ENCODE data around the gene RAB9B. TPM values are rescaled to one million over a fixed set of nuclear protein-coding genes. Genes with fewer than 3 reads are reported as not detected.

RAB9B gene
- total and polyA plus RNA-seq, 7 donors = 0.47 to 15.2 (median 2.9) TPM

- TF ChIP-seq, protein P1, sequence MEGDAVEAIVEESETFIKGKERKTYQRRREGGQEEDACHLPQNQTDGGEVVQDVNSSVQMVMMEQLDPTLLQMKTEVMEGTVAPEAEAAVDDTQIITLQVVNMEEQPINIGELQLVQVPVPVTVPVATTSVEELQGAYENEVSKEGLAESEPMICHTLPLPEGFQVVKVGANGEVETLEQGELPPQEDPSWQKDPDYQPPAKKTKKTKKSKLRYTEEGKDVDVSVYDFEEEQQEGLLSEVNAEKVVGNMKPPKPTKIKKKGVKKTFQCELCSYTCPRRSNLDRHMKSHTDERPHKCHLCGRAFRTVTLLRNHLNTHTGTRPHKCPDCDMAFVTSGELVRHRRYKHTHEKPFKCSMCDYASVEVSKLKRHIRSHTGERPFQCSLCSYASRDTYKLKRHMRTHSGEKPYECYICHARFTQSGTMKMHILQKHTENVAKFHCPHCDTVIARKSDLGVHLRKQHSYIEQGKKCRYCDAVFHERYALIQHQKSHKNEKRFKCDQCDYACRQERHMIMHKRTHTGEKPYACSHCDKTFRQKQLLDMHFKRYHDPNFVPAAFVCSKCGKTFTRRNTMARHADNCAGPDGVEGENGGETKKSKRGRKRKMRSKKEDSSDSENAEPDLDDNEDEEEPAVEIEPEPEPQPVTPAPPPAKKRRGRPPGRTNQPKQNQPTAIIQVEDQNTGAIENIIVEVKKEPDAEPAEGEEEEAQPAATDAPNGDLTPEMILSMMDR (IDR thresholded peaks at IDR 0.05) = no peak
- 45 to 73% (median 64%) methylated on average over 5 of the region's 5 CpGs for WGBS, 3 donors
- Histone ChIP-seq H3K4me3 (no peak overlapping the region), H3K27me3 (ENCODE audit: insufficient read depth in 3 of 3, low read length in 2 of 3) (peaks cover 0 to 15% (median 0%) of the 10 kb centered on the region in 3 donors), H3K36me3 (ENCODE audit: insufficient read depth in 1 of 2, low read depth in 1 of 2) (no peaks in the 10 kb centered on the region), H3K9me3 (no peaks in the 10 kb centered on the region), H3K4me1 (no peaks in the 10 kb centered on the region), H3K27ac (no peak overlapping the region)
- DNase-seq (no peak), ATAC-seq (no peak)
- intact Hi-C loops (cut with DNase I) = loop anchor here (5.0 to 10.0 kb wide), 2 partner anchors 285 to 287 kb away; no protein-coding TSS in a partner anchor
Measured at GRCh38 chrX:103847174-103847870, 15.3 kb upstream of the RAB9B start.

DNA sequence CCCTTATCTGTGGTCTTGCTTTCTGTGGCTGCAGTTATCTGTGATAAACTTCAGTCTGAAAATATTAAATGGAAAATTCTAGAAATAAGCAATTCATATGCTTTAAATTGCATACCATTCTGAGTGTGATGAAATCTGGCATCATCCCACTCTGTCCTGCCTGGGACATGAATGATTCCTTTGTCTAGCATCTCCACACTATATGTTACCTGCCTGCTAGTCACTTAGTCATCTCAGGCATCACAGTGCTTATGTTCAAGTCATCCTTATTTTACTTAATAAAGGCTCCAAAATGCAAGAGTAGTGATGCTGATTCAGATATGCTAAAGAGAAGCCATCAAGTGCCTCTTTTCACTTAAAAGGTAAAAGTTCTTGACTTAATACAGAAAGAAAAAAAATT is 14.3 kb upstream of the RAB9B start:
- H3K27ac ChIP-seq = no peak overlapping the region
- TF ChIP-seq, protein P1 (IDR thresholded peaks at IDR 0.05) = no peak
- intact Hi-C loops (cut with DNase I) = loop anchor here (5.0 to 10.0 kb wide), 2 partner anchors 286 to 288 kb away; no protein-coding TSS in a partner anchor
- no peak overlapping the region for H3K4me3 ChIP-seq
- DNase-seq (no peak), ATAC-seq (no peak)
- no peaks in the 10 kb centered on the region for H3K9me3 ChIP-seq
- no peaks in the 10 kb centered on the region for H3K36me3 ChIP-seq (ENCODE audit: insufficient read depth in 1 of 2, low read depth in 1 of 2)
- H3K4me1 ChIP-seq = no peaks in the 10 kb centered on the region
- H3K27me3 ChIP-seq (ENCODE audit: insufficient read depth in 3 of 3, low read length in 2 of 3) = peaks cover 0 to 15% (median 0%) of the 10 kb centered on the region in 3 donors

GRCh38 chrX:103845165-103845653 is 13.2 kb upstream of the RAB9B start:
- peak in 2 of 4 donors; percentile 54 to 76 for ATAC-seq
- H3K4me1 ChIP-seq = no peaks in the 10 kb centered on the region
- peaks cover 0 to 10% (median 0%) of the 10 kb centered on the region in 3 donors for H3K27me3 ChIP-seq (ENCODE audit: insufficient read depth in 3 of 3, low read length in 2 of 3)
- no peak overlapping the region for H3K4me3 ChIP-seq
- no peak overlapping the region for H3K27ac ChIP-seq
- no peaks in the 10 kb centered on the region for H3K9me3 ChIP-seq
- WGBS, 3 donors = 1 to 4% (median 3%) methylated on average over 4 of the region's 4 CpGs
- H3K36me3 ChIP-seq (ENCODE audit: insufficient read depth in 1 of 2, low read depth in 1 of 2) = no peaks in the 10 kb centered on the region
- intact Hi-C loops (cut with DNase I) = loop anchor here (5.0 to 10.0 kb wide), 2 partner anchors 287 to 290 kb away; no protein-coding TSS in a partner anchor
- TF ChIP-seq, protein P1 (IDR thresholded peaks at IDR 0.05) = peak; percentile 64
- peak; percentile 52 to 56 for DNase-seq

DNA sequence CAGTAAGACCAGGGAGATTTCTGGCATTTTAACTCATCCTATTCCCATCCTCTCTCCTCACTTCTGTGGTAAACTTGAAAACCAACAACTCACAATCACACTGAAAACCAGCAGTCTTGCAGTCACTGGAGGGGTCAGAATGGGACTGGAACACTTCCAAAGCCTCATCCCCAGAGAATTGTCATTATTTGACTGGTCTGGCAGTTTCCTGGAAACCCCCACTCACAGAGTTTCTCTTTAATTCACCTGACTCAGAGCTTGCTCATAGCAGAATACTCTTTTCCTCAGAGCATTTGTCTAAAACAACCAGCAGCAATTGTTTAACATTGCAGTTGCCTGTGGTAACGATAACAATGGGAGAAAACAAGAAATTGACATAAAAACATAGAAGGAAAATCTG is 7.3 kb upstream of the RAB9B start:
- 53 to 56% (median 55%) methylated on average over 1 of the region's 1 CpG for WGBS, 3 donors
- Histone ChIP-seq H3K4me3 (no peak overlapping the region), H3K4me1 (no peaks in the 10 kb centered on the region), H3K9me3 (no peaks in the 10 kb centered on the region), H3K27ac (no peak overlapping the region), H3K27me3 (ENCODE audit: insufficient read depth in 3 of 3, low read length in 2 of 3) (peaks cover 0 to 7% (median 0%) of the 10 kb centered on the region in 3 donors), H3K36me3 (ENCODE audit: insufficient read depth in 1 of 2, low read depth in 1 of 2) (no peaks in the 10 kb centered on the region)
- DNase-seq (no peak), ATAC-seq (no peak)
- TF ChIP-seq, protein P1 (IDR thresholded peaks at IDR 0.05) = no peak
- intact Hi-C loops (cut with DNase I) = no loop called here

Data from psoas muscle (tissue), 8 donors.